K562 (cell line): ENCODE results near the gene STX17. TPM values are rescaled to one million over a fixed set of nuclear protein-coding genes. Genes with fewer than 3 reads are reported as not detected.

Experiments
- ARID3B ChIP-seq: fragments of 250-450 bp; sonication (Bioruptor Pico); IDR thresholded peaks from 2 replicates; pipeline ENCODE4 v1.4.0; 2020; ENCODE audit warnings: borderline replicate concordance
- FOSL1 ChIP-seq: fragments of 200-800 bp; sonication (Bioruptor generic); conservative IDR thresholded peaks from 2 replicates; pipeline ENCODE4 v1.6.1; 2016; ENCODE audit warnings: missing genetic modification characterization, missing compliant biosample characterization
- GABPB1 ChIP-seq: sonication (generic); formaldehyde crosslinking; IDR thresholded peaks from 2 replicates; pipeline ENCODE4 v1.8.0; 2022; ENCODE audit warnings: mild to moderate bottlenecking, missing genetic modification reagents
- HMGN3 ChIP-seq: IDR thresholded peaks from 2 replicates; pipeline ENCODE4 v1.6.1; 2011; ENCODE audit warnings: borderline replicate concordance, low read depth, mild to moderate bottlenecking, mixed read lengths, low read length; ENCODE audit not compliant: insufficient read length; ENCODE audit errors: extremely low read depth
- HNRNPL ChIP-seq: fragments of 200-400 bp; formaldehyde crosslinking; IDR thresholded peaks from 2 replicates; pipeline ENCODE4 v1.6.1; 2017; ENCODE audit warnings: low read depth, mild to moderate bottlenecking, low read length
- L3MBTL2 ChIP-seq: fragments of 450-650 bp; IDR thresholded peaks from 2 replicates; pipeline ENCODE4 v1.6.1; 2016; ENCODE audit warnings: mild to moderate bottlenecking, moderate library complexity
- MYC ChIP-seq, 2 experiments: fragments of 250-450 bp in 1 of 2; sonication (Bioruptor Pico) in 1 of 2; IDR thresholded peaks; 2 replicates each; pipeline versions ENCODE4 v1.5.1 to v1.6.1; 2012 to 2021; ENCODE audit warnings: low read depth in 2 of 2, borderline replicate concordance in 1 of 2, improper control_type of control experiment in 1 of 2, low read length in 1 of 2, mild to moderate bottlenecking in 1 of 2, moderate library complexity in 1 of 2
- PHF8 ChIP-seq: fragments of 200-600 bp; sonication (generic); IDR thresholded peaks from 2 replicates; pipeline ENCODE4 v1.6.1; 2012; ENCODE audit warnings: mixed run types, mild to moderate bottlenecking, inconsistent platforms, low read length, moderate library complexity, borderline replicate concordance
- POLR2B ChIP-seq: fragments of 450-650 bp; IDR thresholded peaks from 2 replicates; pipeline ENCODE4 v1.6.1; 2018; ENCODE audit warnings: low read depth; ENCODE audit not compliant: partially characterized antibody
- POLR2G ChIP-seq: fragments of 200-400 bp; formaldehyde crosslinking; IDR thresholded peaks from 2 replicates; pipeline ENCODE4 v1.6.1; 2017; ENCODE audit warnings: low read depth, mild to moderate bottlenecking, antibody characterized with exemption, low read length, moderate library complexity
- RBBP5 ChIP-seq: fragments of 200-600 bp; sonication (generic); IDR thresholded peaks from 2 replicates; pipeline ENCODE4 v1.6.1; 2012; ENCODE audit warnings: borderline replicate concordance, mild to moderate bottlenecking, low read length, control low read depth, inconsistent platforms; ENCODE audit not compliant: insufficient read depth, poor library complexity, severe bottlenecking
- RBM22 ChIP-seq: fragments of 200-400 bp; formaldehyde crosslinking; IDR thresholded peaks from 2 replicates; pipeline ENCODE4 v1.6.1; 2018; ENCODE audit warnings: low read length, low read depth; ENCODE audit not compliant: poor library complexity, severe bottlenecking
- SOX6 ChIP-seq: fragments of 450-650 bp; IDR thresholded peaks from 2 replicates; pipeline ENCODE4 v1.6.1; 2014; ENCODE audit warnings: mild to moderate bottlenecking
- TAF1 ChIP-seq: IDR thresholded peaks from 2 replicates; pipeline ENCODE4 v1.6.1; 2011; ENCODE audit warnings: mild to moderate bottlenecking, low read length, moderate library complexity; ENCODE audit not compliant: insufficient read depth, control insufficient read depth, severe bottlenecking; ENCODE audit errors: extremely low read depth
- TEAD2 ChIP-seq: fragments of 450-650 bp; IDR thresholded peaks from 2 replicates; pipeline ENCODE4 v1.6.1; 2016; ENCODE audit warnings: missing genetic modification characterization, control low read depth, missing compliant biosample characterization
- ZBTB7A ChIP-seq: IDR thresholded peaks from 2 replicates; pipeline ENCODE4 v1.6.1; 2011; ENCODE audit warnings: low read depth, mild to moderate bottlenecking, low read length, moderate library complexity, borderline replicate concordance; ENCODE audit not compliant: control insufficient read depth
- ZNF121 ChIP-seq: sonication (generic); formaldehyde crosslinking; conservative IDR thresholded peaks from 2 replicates; pipeline ENCODE4 v1.8.0; 2022; ENCODE audit warnings: missing genetic modification reagents
- ZNF583 ChIP-seq: fragments of 250-450 bp; sonication (Bioruptor Pico); IDR thresholded peaks from 2 replicates; pipeline ENCODE4 v1.4.0; 2020
- polyA plus RNA-seq, 8 experiments: library from polyadenylated mRNA; depleted of rRNA in 4 of 8; stranded (reverse) in 5 of 8; unstranded in 3 of 8; fragments of >200 nt; fragmentation: Nextera tagmentation in 2 of 8; fragmentation: Illumina TruSeq in 1 of 8; extraction: Ambion mirVana in 2 of 8; extraction: Trizol in 1 of 8; gene quantifications; 2 replicates each; pipeline versions ENCODE4 v1.2.1 to v1.2.3, GENCODE V29; 2011 to 2014; ENCODE audit warnings: inconsistent platforms in 1 of 8, missing spikeins in 1 of 8
- total RNA-seq, 7 experiments: library from RNA; depleted of rRNA in 6 of 7; stranded (reverse); fragments of >200 nt in 6 of 7; fragmentation: Illumina TruSeq in 2 of 7; extraction: Trizol in 2 of 7; gene quantifications; 2 replicates each; pipeline versions ENCODE4 v1.2.1 to v1.2.3, GENCODE V29; 2011 to 2021; ENCODE audit warnings: low replicate concordance in 1 of 7
- TF ChIP-seq, protein P1 (sequence below), 2 experiments: fragments of 200-800 bp in 1 of 2; sonication (Bioruptor generic) in 1 of 2; sonication (generic) in 1 of 2; formaldehyde crosslinking in 1 of 2; IDR thresholded peaks in 1 of 2; conservative IDR thresholded peaks in 1 of 2; 2 replicates each; pipeline versions ENCODE4 v1.5.0 to v1.6.1; 2016 to 2020; ENCODE audit warnings: missing compliant biosample characterization in 1 of 2, missing genetic modification characterization in 1 of 2, missing genetic modification reagents in 1 of 2
- TF ChIP-seq, protein P2 (sequence below): fragments of 250-450 bp; sonication (Bioruptor Pico); IDR thresholded peaks from 2 replicates; pipeline ENCODE4 v1.9.0; 2021; ENCODE audit warnings: mild to moderate bottlenecking, inconsistent platforms

STX17 gene
- total and polyA plus RNA-seq, 9 of the 15 experiments (the other 6 are each of a cell fraction or from before 2014, with no cell fraction given): 14.4 to 25.1 (median 19.0) TPM

DNA sequence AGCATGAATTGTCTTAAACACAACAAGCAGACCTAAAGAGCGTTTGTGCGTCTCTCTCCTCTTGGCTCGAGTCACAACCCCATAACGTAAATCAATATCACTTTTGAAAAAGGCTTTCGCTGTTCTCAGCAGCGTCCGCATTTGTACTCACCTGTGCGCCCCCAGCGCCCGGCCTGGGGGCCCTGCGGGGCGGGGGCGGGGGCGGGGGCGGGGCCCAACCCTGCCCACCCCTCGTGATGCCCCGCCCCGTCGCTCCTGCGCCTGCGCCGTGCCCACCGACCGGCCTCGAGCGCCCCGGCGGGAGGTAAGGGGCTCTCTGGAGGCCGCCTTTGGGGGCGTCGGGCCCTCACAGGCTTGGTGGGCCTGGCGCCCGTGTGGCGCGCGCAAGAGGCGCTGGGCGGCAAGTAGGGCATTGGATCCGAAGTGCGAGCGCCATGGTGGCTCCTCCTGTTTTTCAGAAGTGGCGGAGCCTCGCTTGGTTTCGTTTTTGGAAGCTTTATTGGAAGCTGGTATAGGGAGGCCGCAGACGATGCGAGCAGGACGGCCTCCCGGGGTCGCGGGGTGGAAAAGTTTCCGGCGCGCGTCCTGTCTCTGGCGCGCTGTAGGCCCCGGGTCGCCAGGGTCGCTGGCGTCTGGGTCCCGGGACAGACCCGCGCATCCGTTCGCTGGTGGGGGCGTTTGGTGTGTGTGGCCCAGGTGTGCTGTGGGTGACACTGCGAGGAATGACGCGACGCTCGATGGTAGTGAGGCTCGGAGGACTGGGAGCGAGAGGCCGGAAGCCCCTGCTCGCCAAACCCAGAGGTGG, at the start of gene STX17 (continued):
- TF ChIP-seq, protein P1, sequence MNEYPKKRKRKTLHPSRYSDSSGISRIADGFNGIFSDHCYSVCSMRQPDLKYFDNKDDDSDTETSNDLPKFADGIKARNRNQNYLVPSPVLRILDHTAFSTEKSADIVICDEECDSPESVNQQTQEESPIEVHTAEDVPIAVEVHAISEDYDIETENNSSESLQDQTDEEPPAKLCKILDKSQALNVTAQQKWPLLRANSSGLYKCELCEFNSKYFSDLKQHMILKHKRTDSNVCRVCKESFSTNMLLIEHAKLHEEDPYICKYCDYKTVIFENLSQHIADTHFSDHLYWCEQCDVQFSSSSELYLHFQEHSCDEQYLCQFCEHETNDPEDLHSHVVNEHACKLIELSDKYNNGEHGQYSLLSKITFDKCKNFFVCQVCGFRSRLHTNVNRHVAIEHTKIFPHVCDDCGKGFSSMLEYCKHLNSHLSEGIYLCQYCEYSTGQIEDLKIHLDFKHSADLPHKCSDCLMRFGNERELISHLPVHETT (CRISPR knock-in tag; conservative IDR thresholded peaks at IDR 0.05 in 1 of 2, IDR thresholded peaks at IDR 0.05 in 1 of 2): 0 out of 4 replicates have a peak, but pooled peaks of 1 of the 2 experiments have one; percentile 31
- TF ChIP-seq ARID3B (CRISPR knock-in tag) (no peak), MYC (IDR thresholded peaks at IDR 0.05; ENCODE audit: low read depth, low read length) (no peak), MYC (CRISPR knock-in tag; IDR thresholded peaks at IDR 0.05; ENCODE audit: borderline replicate concordance, low read depth) (peak; percentile 39; the same call in 1 of the 2 replicates), ZNF121 (CRISPR knock-in tag) (no peak), FOSL1 (tag) (no peak), PHF8 (peak; percentile 87), HMGN3 (peak; percentile 67), L3MBTL2 (peak; percentile 75; the same call in 1 of the 2 replicates), HNRNPL (peak; percentile 49; the same call in 1 of the 2 replicates), TEAD2 (tag) (no peak), RBM22 (no peak), GABPB1 (peak; percentile 35; the same call in 1 of the 2 replicates), RBBP5 (peak; percentile 98), TAF1 (peak; percentile 34), POLR2B (peak; percentile 74), ZBTB7A (peak; percentile 69; the same call in 1 of the 2 replicates), SOX6 (peak; percentile 32; the same call in 1 of the 2 replicates), POLR2G (peak; percentile 89), ZNF583 (CRISPR knock-in tag) (no peak)
- TF ChIP-seq, protein P2, sequence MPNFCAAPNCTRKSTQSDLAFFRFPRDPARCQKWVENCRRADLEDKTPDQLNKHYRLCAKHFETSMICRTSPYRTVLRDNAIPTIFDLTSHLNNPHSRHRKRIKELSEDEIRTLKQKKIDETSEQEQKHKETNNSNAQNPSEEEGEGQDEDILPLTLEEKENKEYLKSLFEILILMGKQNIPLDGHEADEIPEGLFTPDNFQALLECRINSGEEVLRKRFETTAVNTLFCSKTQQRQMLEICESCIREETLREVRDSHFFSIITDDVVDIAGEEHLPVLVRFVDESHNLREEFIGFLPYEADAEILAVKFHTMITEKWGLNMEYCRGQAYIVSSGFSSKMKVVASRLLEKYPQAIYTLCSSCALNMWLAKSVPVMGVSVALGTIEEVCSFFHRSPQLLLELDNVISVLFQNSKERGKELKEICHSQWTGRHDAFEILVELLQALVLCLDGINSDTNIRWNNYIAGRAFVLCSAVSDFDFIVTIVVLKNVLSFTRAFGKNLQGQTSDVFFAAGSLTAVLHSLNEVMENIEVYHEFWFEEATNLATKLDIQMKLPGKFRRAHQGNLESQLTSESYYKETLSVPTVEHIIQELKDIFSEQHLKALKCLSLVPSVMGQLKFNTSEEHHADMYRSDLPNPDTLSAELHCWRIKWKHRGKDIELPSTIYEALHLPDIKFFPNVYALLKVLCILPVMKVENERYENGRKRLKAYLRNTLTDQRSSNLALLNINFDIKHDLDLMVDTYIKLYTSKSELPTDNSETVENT (CRISPR knock-in tag): peak; percentile 55; the same call in 1 of the 2 replicates
